Tibial nerve (tissue), 4 donors: Measurements from ENCODE around the gene SFXN5. TPM values are rescaled to one million over a fixed set of nuclear protein-coding genes. Genes with fewer than 3 reads are reported as not detected.
A peak's percentile ranks its signal among the peaks of the same experiment; 100 is the strongest.

ENCODE experiments used
- DNase-seq, 2 donors: peaks; one replicate each; pipeline ENCODE4 v3.0.0-alpha.2; 2019; ENCODE audit warnings: low spot score in 2 of 2
- H3K27ac ChIP-seq, 4 donors: fragments of 200-600 bp; sonication (generic) in 3 of 4; one replicate each; pipeline ENCODE4 v1.5.1; 2017 to 2019; ENCODE audit warnings: mild to moderate bottlenecking in 1 of 4
- H3K27me3 ChIP-seq, 2 donors: fragments of 200-600 bp; sonication (generic) in 1 of 2; one replicate each; pipeline versions ENCODE4 v1.5.1 to v1.6.0; 2017 to 2019
- H3K36me3 ChIP-seq, 3 donors: fragments of 200-600 bp; sonication (generic); one replicate each; pipeline ENCODE4 v1.5.1; 2018 to 2019
- H3K4me1 ChIP-seq, 4 donors: fragments of 200-600 bp; sonication (generic) in 3 of 4; one replicate each; pipeline ENCODE4 v1.5.1; 2017 to 2019
- H3K4me3 ChIP-seq, 4 donors: fragments of 200-600 bp; sonication (generic) in 3 of 4; one replicate each; pipeline ENCODE4 v1.5.1; 2017 to 2019; ENCODE audit warnings: mild to moderate bottlenecking in 1 of 4, moderate library complexity in 1 of 4
- H3K9me3 ChIP-seq, 4 donors: fragments of 200-600 bp; sonication (generic) in 3 of 4; one replicate each; pipeline ENCODE4 v1.5.1; 2017 to 2019
- CTCF ChIP-seq, 5 experiments: fragments of 200-600 bp in 3 of 5; fragments of 450-650 bp in 2 of 5; sonication (generic) in 3 of 5; IDR thresholded peaks; one replicate each; pipeline ENCODE4 v1.5.1; 2016 to 2019; ENCODE audit warnings: antibody characterized with exemption in 5 of 5, mild to moderate bottlenecking in 3 of 5, moderate library complexity in 2 of 5
- EP300 ChIP-seq, 2 donors: sonication (generic); formaldehyde crosslinking; IDR thresholded peaks; one replicate each; pipeline ENCODE4 v1.6.1; 2017; ENCODE audit warnings: antibody characterized with exemption in 2 of 2, mild to moderate bottlenecking in 1 of 2
- POLR2A ChIP-seq, 2 donors: fragments of 450-650 bp; IDR thresholded peaks; one replicate each; pipeline ENCODE4 v1.6.1; 2017; ENCODE audit warnings: antibody characterized with exemption in 2 of 2, mild to moderate bottlenecking in 2 of 2, moderate library complexity in 2 of 2
- WGBS, 2 donors: methylation state at CpG; one replicate each; pipeline ENCODE4 v1.1.5; 2018; 5-methylcytosine and 5-hydroxymethylcytosine counted together
- total RNA-seq, 4 donors: library from RNA; depleted of rRNA; stranded (reverse); fragments of >200 nt; gene quantifications; one replicate each; pipeline ENCODE4 v1.1.0, GENCODE V29; 2016

The SFXN5 gene
- total RNA-seq, 4 donors from 2014 or later, result 13.8 to 58.1 (median 21.7) TPM

DNA sequence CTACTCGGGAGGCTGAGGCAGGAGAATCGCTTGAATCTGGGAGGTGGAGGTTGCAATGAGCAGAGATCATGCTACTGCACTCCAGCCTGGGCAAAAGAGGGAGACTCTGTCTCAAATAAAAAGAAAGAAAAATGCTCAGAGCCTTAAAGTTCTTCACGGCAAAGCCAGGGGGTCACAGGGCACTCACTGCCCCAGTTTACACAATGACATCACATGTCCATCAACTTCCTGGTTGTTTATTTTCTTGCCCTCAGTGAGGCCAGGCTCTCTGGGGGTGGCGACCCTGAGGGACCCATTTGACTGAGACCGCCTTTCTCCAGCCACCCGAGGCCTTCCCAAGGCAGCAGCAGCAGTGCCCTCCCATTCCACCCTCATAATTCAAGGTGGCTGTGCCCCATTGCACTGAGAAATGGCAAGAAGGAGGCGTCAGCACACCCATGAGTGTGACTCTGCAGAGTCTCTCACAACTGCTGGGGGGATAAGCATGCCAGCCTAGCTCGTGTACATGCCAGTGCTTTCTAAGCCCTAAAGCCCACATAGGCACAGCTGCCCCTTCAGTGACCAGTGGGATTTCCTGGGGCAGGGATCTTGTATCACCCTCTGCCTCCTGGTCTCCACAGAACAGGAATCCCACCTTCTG, 50.0 kb downstream of the SFXN5 start:
- Histone ChIP-seq H3K27me3 (no peaks in the 10 kb centered on the region), H3K36me3 (peaks cover 0 to 25% (median 0%) of the 10 kb centered on the region in 3 donors), H3K4me1 (peaks cover 0 to 13% (median 6%) of the 10 kb centered on the region in 4 donors), H3K4me3 (no peak overlapping the region), H3K9me3 (no peaks in the 10 kb centered on the region), H3K27ac (peak overlapping the region in 1 of 4 donors; percentile 50)
- no peak for DNase-seq
- TF ChIP-seq EP300 (IDR thresholded peaks at IDR 0.05) (no peak), CTCF (IDR thresholded peaks at IDR 0.05) (no peak), POLR2A (IDR thresholded peaks at IDR 0.05) (no peak)
- WGBS, 2 donors, result 42 to 60% methylated on average over 8 of the region's 8 CpGs

- Histone ChIP-seq H3K4me3 (no peak overlapping the region), H3K4me1 (peaks cover 0 to 13% (median 6%) of the 10 kb centered on the region in 4 donors), H3K9me3 (no peaks in the 10 kb centered on the region), H3K36me3 (peaks cover 0 to 29% (median 0%) of the 10 kb centered on the region in 3 donors), H3K27ac (no peak overlapping the region), H3K27me3 (no peaks in the 10 kb centered on the region)
- WGBS, 2 donors, result 73% methylated on average over 10 to 12 of the region's 12 CpGs
- DNase-seq, result no peak
- no peak for TF ChIP-seq POLR2A (IDR thresholded peaks at IDR 0.05)
- no peak for TF ChIP-seq CTCF (IDR thresholded peaks at IDR 0.05)
- no peak for TF ChIP-seq EP300 (IDR thresholded peaks at IDR 0.05)
Measured at GRCh38 chr2:73020657-73021370, 50.7 kb downstream of the SFXN5 start.

DNA sequence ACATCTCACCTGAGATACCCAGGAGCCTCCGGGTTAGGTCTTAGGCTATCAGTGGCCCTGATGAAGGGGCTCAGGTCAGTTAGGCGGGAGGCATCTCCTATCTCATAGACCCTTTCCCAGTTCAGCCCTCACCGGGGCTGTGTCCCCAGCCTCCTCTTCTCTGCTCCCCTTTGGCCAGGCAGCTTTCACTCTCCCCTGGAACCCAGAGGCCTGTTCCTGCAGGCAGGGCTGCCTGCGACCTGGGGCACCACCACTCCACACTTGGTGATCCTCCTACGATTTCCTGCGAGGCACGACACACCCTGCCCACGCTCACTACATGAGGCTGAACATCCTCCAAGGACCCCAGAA, 51.2 kb downstream of the SFXN5 start:
- no peaks in the 10 kb centered on the region for H3K27me3 ChIP-seq
- H3K27ac ChIP-seq, result no peak overlapping the region
- H3K36me3 ChIP-seq, result peaks cover 0 to 29% (median 0%) of the 10 kb centered on the region in 3 donors
- no peak overlapping the region for H3K4me3 ChIP-seq
- H3K9me3 ChIP-seq, result no peaks in the 10 kb centered on the region
- 89 to 93% methylated on average over 6 to 8 of the region's 8 CpGs for WGBS, 2 donors
- no peak for DNase-seq
- TF ChIP-seq EP300 (IDR thresholded peaks at IDR 0.05) (no peak), POLR2A (IDR thresholded peaks at IDR 0.05) (no peak), CTCF (IDR thresholded peaks at IDR 0.05) (no peak)
- H3K4me1 ChIP-seq, result peaks cover 0 to 13% (median 6%) of the 10 kb centered on the region in 4 donors

DNA sequence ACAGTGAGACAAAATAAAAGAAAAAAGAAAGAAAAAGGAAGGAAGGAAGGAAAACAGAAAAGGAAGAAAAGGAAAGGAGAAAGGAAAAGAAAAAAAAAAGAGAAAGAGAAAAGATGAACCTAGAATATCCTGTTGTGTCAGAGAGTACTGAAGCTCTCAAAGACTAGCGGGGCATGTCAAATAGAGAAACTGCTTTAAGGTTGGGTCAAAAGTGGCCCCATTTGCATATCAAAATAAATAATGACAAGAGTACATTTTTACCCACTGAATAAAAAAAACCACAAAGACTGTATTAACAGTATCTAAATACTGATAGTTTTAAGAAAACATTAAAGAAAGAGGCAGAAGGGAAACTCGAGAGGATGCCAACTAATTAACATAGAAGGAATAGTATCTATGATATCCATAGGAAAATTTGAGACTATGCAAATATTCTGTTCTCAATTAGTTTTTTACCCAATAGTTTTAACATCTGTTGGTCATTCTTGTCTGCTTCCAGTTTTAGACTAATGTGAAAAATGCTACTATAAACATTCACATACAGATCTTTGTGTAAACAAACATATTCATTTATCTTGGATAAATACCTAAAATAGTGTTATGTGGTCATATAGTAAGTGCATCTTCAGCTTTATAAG, 53.2 kb downstream of the SFXN5 start:
- H3K36me3 ChIP-seq, result peaks cover 0 to 29% (median 0%) of the 10 kb centered on the region in 3 donors
- no peak for DNase-seq
- H3K4me1 ChIP-seq, result peaks cover 0 to 13% (median 6%) of the 10 kb centered on the region in 4 donors
- WGBS, 2 donors, result 56 to 71% methylated on average over 2 of the region's 2 CpGs
- no peak for TF ChIP-seq POLR2A (IDR thresholded peaks at IDR 0.05)
- no peak for TF ChIP-seq EP300 (IDR thresholded peaks at IDR 0.05)
- TF ChIP-seq CTCF (IDR thresholded peaks at IDR 0.05), result no peak
- no peak overlapping the region for H3K4me3 ChIP-seq
- H3K9me3 ChIP-seq, result no peaks in the 10 kb centered on the region
- H3K27ac ChIP-seq, result no peak overlapping the region
- H3K27me3 ChIP-seq, result no peaks in the 10 kb centered on the region

DNA sequence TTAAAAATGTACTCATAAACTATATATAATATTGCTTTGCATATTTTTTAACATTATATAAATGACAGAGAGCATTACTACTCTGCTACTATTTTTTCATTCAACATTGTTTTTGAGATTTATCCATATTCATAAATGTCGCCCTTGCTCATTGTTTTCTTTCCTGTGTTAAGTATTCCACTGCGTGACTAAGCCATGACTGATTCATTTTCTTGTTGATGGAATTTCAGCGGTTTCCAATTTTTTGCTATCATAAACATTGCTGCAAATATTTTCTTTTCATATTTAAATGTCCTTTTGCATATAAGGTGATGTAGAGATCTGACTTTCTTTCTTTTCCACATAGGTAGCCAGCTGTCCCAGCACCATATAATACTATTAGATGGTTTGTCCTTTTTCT, 57.6 kb downstream of the SFXN5 start:
- Histone ChIP-seq H3K27ac (no peak overlapping the region), H3K36me3 (peaks cover 0 to 24% (median 0%) of the 10 kb centered on the region in 3 donors), H3K4me1 (no peaks in the 10 kb centered on the region), H3K9me3 (peaks cover 0 to 4% (median 0%) of the 10 kb centered on the region in 4 donors), H3K4me3 (no peak overlapping the region), H3K27me3 (no peaks in the 10 kb centered on the region)
- DNase-seq, result no peak
- WGBS, 2 donors, result 52 to 58% methylated on average over 3 of the region's 3 CpGs
- TF ChIP-seq POLR2A (IDR thresholded peaks at IDR 0.05), result no peak
- no peak for TF ChIP-seq CTCF (IDR thresholded peaks at IDR 0.05)
- no peak for TF ChIP-seq EP300 (IDR thresholded peaks at IDR 0.05)
